HG03439 (cell line): Measurements from ENCODE around the gene CNTN6.

Source experiments
- ATAC-seq: cut with Tn5 transposase; IDR thresholded peaks from one replicate; pipeline ENCODE4 v1.9.1; 2021; ENCODE audit warnings: mild to moderate bottlenecking, moderate library complexity; ENCODE audit not compliant: unreplicated experiment

The CNTN6 gene

GRCh38 chr3:1171320-1171719 is 78.5 kb downstream of the CNTN6 start:
- ATAC-seq, result no peak

GRCh38 chr3:1172644-1173043 is 79.8 kb downstream of the CNTN6 start:
- no peak for ATAC-seq

- ATAC-seq, result no peak
These were observed 86.3 kb downstream of the CNTN6 start for GRCh38 chr3:1179146-1179545.

- no peak for ATAC-seq
These were observed 90.7 kb downstream of the CNTN6 start for GRCh38 chr3:1183320-1184048.

GRCh38 chr3:1190569-1190968 is 97.7 kb downstream of the CNTN6 start:
- no peak for ATAC-seq

- no peak for ATAC-seq
These were observed 98.2 kb downstream of the CNTN6 start for GRCh38 chr3:1191026-1191425.

- no peak for ATAC-seq
These were observed 103.1 kb downstream of the CNTN6 start for GRCh38 chr3:1195947-1196346.

- ATAC-seq, result no peak
These were observed 104.2 kb downstream of the CNTN6 start for GRCh38 chr3:1197051-1197450.

- ATAC-seq, result no peak
These were observed 107.5 kb downstream of the CNTN6 start for GRCh38 chr3:1200371-1200770.

- ATAC-seq, result no peak
These were observed 115.1 kb downstream of the CNTN6 start for GRCh38 chr3:1207904-1208303.

GRCh38 chr3:1214933-1215332 is 122.1 kb downstream of the CNTN6 start:
- no peak for ATAC-seq

GRCh38 chr3:1216856-1217255 is 124.0 kb downstream of the CNTN6 start:
- ATAC-seq, result no peak

- no peak for ATAC-seq
These were observed 134.3 kb downstream of the CNTN6 start for GRCh38 chr3:1227111-1227510.

GRCh38 chr3:1228289-1228688 is 135.5 kb downstream of the CNTN6 start:
- no peak for ATAC-seq

- no peak for ATAC-seq
These were observed 138.1 kb downstream of the CNTN6 start for GRCh38 chr3:1230920-1231319.

- ATAC-seq, result no peak
These were observed 139.5 kb downstream of the CNTN6 start for GRCh38 chr3:1232276-1232675.

- ATAC-seq, result no peak
These were observed 142.8 kb downstream of the CNTN6 start for GRCh38 chr3:1235526-1236120.

GRCh38 chr3:1251282-1252060 is 158.6 kb downstream of the CNTN6 start:
- ATAC-seq, result no peak

GRCh38 chr3:1252061-1252430 is 159.2 kb downstream of the CNTN6 start:
- ATAC-seq, result no peak

- ATAC-seq, result no peak
These were observed 169.4 kb downstream of the CNTN6 start for GRCh38 chr3:1262246-1262645.

GRCh38 chr3:1263121-1263520 is 170.3 kb downstream of the CNTN6 start:
- ATAC-seq, result no peak

- no peak for ATAC-seq
These were observed 177.0 kb downstream of the CNTN6 start for GRCh38 chr3:1269808-1270207.
